NCI-H748 (cell line): ENCODE measurements around the gene ZIM2.

Source experiments
- DNase-seq: peaks from one replicate; lab custom pipeline; 2025; ENCODE audit not compliant: unreplicated experiment; lab: John Stamatoyannopoulos, UW

The ZIM2 gene

DNA sequence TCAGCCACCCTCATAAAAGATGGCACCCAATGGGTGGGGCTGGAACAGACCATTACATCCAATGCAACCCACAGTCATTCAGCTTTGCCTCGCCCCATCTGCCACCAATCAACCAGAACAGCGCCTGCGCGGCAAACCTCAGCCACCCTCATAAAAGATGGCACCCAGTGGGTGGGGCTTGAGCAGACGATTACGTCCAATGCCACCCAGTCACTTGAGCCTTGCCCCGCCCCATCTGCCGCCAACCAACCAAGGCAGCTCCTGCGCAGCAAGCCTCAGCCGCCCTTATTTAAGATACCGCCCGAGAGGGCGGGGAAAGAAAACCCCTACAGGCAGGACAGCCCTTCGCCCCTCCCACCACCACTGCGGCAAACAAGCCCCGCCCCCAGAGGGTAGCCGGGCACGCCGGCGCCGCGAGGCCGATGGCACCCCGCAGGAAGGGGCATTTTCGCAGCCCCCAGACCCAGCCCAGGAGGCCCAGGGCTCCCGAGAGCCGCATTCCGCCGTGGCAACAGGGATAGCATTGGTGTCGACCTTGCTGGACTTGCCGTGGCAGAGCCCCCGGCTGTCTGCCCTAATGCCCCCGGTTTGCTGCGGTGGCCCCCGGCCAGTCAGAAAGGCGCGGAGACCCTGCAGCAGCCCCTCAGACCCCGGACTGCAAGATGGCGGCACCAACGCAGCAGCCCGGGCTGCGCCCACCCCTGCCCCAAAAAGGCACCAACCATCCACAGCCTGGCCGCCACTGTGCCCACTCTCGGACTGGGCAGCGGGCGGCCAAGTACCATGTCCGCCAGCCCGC lies 675 bp downstream of the ZIM2 start:
- DNase-seq, result no peak

DNA sequence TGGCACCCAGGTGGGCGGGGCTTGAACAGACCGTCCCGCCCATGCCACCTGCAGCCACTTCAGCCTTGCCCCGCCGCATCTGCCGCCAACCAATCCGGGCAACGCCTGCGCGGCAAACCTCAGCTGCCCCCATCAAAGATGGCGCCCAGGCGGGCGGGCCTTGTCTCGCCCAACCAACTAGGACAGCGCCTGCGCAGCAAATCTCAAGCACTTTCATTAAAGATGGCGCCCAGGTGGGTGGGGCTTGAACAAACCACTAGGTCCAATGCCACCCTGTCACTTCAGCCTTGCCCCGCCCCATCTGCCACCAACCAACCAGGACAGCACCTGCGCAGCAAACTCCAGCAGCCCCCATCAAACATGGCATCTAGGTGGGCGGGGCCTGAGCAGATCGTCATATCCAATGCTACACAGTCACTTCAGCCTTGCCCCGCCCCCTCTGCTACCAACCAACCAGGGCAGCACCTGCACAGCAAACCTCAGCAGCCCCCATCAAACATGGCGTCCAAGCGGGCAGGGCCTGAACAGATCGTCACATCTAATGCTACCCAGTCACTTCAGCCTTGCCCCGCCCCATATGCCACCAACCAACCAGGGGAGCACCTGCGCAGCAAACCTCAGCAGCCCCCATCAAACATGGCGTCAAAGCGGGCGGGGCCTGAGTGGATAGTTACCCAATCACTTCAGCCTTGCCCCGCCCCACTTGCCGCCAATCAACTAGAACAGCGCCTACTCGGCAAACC lies 1.4 kb downstream of the ZIM2 start:
- DNase-seq, result peak; percentile 37

DNA sequence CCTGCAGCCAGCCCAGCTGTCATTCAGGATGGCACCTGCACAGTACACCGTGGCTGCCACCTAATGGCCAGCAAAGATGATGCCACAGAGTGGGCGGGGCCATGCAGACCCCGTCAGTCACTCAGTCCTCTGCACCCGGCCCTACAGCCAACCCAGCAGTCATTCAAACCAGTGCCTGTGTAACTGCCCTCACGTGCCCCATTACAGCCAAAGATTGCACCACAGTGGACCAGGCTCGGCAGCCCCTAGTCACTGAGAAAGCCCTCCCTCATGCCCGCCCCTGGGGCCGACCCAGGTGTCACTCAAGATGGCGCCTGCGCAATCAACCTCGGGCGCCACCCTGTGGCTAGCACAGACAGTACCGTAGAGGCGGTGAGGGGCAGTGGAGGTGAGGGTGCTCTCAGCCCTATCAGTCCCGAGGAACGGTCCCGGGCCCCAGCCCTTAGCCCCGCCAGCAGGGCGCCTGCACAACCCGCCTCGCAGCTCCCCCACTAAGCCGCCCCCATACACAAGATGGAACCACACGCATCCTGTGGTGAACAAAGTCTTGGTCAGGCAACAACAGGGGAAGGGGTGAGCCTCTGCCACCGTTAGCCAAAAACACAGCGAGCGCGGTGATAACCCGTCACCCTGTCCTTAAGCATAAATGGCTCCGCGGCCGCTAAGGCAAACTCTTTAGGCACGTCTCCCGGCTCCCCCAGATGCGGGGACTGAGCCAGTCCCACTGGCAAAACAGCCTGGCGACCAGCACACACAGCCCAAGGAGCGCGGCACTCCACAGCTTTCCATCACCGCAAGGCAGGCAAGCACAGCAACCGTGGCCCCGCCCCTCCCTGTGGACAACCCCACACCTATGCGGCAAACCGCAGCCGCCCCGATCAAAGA lies 2.3 kb downstream of the ZIM2 start:
- DNase-seq, result peak; percentile 65

DNA sequence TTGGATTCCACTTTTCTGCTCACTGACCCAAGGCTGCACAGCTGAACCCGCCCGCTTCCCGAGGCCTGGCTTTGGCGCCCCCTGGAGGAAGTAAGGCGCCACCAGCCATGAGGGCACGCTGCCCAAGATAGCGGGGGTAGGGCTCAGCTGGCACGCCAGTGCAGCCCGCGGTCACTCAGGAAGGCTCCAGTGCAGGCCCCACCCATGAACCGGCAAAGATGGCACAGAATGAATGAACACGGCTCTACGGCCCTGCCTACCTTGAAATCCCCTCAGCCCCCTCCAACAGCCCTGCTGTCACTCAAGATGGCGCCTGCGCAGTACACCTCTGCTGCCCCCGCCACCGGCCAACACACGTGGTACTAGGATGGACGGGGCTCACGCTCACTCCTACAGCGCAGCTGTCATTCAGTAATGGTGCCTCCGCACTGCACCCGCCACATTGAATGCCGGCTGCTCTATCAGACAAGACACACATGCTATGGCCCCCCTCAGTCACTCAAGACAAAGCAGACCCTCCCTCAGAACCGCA lies 3.0 kb downstream of the ZIM2 start:
- DNase-seq, result peak; percentile 65

DNA sequence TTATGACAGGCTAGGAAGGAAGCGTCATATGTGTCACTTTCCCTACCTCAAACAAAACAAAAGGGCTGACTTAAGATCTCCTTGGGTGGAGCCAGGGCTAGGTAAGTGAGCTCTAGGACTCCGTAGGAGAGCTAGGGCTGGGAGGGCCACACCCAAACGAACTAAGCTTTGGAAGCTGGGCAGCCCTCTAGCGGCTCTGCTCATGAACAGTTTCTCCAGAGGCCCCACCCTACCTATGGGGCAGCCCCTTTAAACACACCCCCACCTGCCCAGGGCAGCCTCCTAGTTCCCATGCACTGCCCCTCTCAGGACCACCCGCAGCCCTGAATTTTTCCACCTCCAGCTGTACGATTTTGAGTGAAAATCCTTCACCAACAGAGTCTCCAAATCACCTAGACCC lies 3.5 kb downstream of the ZIM2 start:
- peak; percentile 27 for DNase-seq

DNA sequence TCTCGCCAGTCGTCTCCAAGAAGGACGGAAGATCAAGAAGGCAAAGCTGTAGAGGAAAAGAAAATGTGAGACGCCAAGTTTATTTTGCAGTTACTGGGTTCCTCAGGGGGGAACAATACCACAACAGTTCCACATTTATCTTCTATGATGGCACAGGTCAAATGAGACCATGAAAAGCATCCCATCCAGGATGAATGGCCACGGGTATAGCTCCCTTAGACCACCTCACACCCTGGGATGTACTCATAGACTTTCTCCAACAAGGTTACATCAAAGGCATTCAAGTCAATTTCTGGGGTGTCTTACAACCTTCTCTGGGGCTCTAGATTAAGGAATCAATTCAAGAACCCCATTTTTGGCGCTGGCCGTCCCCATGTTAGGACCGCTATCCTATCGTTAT lies 4.5 kb downstream of the ZIM2 start:
- no peak for DNase-seq

DNA sequence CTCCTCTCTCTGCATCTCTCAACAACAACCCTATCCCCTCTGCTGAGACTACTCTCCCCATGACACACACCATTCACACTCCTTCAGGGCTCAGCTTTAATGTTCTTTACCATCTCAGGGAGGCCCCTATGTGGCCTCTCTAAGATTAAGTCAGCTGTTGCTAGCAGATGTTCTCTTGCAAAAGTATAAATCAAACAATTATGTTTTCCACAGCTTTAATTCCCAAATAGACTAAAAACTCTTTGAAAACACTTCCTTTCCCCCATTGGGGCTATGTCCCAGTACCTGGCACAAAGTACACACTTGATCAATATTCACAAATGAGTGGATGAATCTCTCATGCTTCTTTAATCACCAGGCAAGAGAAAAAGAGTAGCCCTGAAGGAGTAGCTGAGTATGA lies 5.1 kb downstream of the ZIM2 start:
- no peak for DNase-seq

DNA sequence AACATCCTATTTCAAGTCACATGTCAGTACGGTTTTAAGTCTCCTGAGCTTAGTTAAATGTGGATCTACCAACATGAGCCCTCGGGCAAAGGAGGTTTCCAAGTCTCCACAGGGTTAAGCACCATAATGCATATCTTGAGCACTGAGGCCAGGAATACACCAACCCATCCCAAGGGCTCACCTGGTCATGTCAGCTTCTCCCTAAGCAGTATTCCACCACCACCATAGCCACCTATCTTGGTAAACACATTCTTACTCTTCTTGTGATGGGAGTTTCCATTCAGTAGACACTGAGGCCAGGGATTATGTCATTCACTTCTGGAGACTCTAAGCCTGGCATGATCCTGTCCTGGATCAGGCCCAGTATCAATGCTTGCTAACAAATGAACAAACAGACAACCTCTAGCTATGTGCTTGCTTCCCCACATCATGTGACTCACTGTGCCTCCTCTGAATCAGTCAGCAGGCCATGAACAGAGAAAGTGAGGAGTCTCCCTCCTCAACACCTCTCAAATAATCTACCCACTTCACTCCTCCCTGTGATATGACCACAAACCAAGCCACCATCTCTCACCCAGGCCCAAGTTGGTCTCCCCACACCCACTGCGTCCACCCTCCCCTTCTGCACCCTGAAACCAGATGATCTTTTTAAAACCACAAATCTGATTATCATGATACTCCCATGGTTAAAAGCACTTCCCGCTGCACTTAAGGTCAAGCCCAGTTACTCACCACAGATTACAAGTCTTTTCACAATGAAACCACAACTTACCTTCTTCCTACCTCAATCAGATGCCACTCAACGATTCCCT lies 5.8 kb downstream of the ZIM2 start:
- DNase-seq, result no peak

DNA sequence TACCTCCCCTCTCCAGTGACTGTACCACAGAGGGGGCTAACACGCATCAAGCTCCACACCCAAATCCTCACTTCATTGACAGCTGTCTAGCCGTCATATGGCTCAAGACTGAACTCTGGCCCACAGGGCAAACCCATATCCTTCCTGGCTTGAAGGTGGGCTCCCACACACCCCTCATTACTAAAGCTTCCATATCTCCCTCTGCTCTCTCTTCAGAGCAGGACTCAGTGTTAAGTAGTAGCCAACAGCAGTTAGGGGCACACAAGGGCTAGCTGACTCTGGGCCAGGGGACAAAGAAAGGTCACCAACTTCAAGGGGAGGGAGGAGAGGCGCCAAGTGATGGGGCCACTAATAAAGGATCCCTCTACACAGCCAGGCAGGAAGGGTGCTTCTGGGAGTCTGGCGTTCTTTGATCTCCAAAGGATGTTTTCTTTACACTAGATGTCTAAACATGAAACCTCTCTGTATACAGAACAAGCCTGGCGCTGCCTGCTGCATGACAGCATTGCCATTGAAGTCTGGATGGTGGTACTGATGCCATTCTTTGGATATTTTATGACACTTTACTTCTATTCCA lies 8.1 kb downstream of the ZIM2 start:
- no peak for DNase-seq

DNA sequence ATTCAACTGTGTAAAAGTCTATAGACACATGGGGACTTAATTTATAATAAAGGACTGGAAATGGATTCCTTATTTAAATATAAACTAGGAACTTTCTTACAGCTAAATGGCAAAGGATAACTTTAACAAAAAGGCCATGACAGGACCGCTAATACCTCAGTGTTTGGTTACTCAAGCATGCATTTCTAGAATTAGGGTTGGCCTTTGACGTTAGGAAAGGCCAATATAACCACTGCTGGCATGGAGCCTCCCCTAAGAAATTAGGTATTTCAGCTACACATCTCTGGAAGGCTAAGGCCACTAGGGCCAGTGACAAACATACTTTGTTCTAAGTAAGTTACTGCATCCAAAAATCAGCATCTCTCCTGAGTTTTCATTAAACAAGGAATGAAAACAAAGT lies 9.3 kb downstream of the ZIM2 start:
- DNase-seq, result no peak

DNA sequence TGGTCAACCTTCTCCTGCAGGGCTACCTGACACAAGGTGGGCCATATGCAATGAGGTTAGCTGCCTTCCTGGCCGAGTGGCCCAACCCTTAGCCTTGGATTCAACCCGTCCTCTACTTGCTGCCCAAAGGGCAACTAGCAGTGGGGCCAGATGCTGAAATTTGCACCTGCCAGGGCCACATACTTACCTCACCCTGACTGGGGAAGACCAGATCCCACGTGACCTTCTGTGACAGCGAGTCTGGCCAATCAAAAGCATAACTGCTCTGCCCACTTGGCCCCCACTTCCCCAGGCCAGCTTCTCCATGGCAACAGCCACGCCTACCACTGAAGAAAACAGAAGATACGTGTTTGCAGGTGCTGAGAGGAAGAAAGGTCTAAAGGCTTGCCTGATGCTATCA lies 10.9 kb downstream of the ZIM2 start:
- peak; percentile 7 for DNase-seq

DNA sequence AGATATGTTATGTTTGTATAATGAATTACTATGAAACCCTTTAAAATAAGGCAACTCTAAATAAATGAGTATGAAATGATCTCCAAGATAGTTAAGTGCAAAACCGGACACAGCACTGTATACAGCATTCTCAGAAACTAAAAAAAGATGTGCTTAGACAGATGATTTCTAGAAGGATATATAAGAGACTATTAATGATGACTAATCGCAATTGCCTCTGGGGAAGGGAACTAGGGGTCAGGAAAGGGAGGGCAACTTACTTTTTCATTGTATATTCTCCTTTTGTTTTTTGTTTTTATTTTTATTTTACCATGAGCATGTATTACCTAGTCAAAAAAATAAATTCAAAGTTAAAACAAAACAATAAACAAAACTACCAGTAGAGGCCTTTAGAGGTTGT lies 12.8 kb downstream of the ZIM2 start:
- DNase-seq, result no peak

DNA sequence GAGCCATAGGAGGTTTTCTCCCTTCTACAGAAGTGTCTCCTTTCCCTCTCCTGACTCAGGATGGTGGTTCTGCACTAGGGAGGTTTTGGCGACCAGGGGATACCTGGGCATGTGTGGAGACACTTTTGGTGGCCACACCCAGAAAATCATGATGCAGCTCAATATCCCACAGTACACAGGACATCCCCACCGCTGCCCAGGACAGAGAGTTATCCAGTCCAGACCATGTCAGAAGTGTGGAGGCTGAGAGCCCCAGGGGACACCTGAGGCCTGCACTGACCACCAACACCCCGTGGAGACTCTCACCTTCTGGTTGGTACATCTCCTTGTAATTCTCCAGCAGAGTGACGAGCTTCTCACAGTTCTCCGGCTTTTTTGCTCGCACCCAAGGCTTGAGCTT lies 16.6 kb downstream of the ZIM2 start:
- no peak for DNase-seq

DNA sequence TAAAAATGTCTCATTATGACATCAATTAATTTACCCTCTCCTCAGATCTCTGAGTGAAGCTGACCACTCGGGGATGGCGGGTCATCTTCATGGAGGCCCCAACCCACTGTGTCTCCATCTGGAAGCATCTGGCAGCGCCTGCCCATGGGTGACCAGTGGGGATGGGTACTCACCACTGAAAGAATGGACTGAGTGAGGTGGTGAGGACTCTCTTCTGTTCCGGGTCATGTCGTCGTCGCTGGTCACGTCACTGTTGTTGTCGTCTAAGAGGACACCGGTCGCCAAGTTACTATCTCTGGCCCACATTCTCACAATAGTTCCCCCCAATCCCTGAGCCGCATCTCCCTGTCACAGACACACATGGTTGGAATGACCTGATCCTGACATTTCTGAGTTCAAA lies 17.1 kb downstream of the ZIM2 start:
- DNase-seq, result no peak

DNA sequence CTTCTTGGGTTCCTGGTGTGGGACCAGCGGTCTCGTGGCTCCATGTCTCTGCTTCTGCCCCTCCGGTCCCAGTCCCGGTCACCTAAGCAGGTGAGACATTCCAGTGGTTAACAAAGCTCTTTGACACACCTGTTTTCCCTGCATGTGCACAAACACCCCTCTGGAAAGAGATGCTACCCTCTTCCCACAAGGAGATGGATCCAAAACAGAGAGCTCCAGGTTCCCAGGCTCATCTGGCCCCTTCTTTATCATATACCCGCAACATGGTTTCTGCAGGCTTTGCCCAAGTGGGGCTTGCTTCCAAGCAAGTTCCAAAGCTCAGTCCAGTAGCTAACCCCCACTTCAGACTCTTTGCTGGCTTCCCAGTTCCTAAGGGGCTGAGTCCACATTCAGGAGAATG lies 17.8 kb downstream of the ZIM2 start:
- no peak for DNase-seq

DNA sequence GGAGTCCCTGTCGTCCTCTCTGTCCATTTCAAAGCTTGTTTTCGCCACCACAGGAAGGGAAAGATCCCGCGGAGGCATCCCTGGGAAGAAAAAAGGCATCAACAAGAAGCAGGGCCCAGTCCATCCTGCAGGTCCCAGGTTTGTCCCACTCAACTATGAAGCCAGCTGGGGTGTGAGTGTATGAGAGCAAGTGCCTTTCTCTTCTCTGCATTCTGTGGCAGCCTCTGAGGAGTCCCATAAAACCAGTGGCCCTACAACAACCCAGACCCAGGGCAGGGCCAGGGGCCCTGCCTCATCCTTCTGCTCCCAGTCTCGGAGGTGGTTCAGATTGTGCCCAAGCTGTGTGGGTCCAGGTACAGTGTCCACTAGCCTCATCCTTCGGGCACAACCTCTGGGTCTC lies 18.9 kb downstream of the ZIM2 start:
- no peak for DNase-seq

DNA sequence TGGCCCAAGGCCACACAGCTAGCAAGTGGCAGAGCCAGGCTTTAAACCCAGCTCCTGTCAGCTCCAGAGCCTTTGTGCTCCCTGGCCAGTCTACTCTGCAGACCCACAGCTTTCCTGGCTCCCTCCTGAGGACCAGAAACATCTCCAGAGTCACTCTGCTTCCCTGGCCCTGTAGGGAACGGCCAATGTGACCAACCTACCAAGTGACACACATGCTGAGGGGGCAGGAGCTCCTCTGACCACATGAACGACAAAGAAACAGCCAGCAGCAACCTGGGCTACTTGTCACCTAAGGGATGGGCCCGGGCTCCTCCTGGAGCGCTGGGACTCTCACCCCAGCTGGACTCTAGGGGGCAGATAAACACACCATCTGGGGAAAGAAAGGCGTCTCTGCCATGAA lies 19.3 kb downstream of the ZIM2 start:
- no peak for DNase-seq

DNA sequence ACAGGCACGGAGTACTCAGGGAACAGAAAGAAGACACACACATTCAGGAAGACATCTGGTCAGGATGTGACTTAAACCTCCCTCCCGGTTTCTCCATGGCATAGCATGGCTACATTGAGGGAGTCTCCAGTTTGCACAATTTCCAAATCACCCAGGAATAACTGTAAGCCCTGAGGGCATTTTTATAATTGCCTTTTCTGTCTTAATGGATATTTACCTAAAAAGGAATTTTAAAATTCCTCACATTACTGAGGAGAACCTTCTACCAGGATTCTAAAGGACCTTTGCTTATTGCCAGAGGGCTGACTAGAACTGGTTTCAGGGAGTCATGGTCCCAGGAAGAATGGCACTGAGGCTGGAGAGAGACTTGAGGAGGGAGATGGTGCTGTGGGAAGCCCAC lies 21.4 kb downstream of the ZIM2 start:
- DNase-seq, result no peak

DNA sequence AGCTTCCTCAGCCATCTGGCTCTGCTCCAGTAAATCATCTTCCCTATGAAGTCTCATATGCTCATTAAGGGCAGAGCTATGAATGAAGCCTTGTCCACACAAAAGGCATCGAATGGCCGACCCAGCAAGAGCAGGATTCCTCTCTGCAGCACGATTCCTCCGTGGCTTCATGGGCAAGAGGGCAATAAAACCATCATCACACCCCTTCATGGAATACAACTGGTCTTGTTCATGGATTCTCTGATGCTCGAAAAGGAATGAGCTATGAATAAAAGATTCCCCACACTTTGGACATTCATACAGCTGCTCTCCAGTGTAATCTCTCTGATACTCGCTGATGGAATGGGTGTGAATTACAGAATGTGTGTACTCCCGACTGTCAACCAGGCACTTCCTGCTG lies 25.9 kb downstream of the ZIM2 start:
- no peak for DNase-seq

DNA sequence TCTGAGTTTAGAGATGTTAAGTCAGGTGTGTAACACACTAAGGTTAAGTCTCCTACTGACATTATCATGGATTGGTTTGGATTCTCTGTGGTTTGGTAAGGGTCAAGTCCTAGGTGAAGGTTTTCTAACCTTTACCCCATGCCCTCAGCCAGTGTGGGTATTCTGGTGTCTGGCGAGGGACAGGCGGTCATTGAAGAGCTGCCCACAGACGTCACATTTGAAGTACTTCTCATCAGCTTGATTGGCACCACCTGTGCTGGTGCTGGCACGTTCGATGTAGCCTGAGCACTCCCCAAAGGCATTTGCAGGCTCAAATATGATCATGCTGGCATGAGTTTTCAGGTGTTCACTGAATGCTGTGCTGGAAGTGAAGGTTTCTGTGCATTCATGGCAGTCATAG lies 27.0 kb downstream of the ZIM2 start:
- no peak for DNase-seq
